PC-9 (cell line): Measurements from ENCODE around the gene KRTAP10-1. TPM values are rescaled to one million over a fixed set of nuclear protein-coding genes. Genes with fewer than 3 reads are reported as not detected.

Experiments
- BruUV-seq: library from RNA; stranded (reverse); fragments of 400-500 nt; replicated peaks from 2 replicates; lab custom pipeline; 2021; lab: Mats Ljungman, UMichigan
- CTCF ChIA-PET: fragments of 300-600 bp; sonication (Branson Sonifier 250); formaldehyde crosslinking; loops from one replicate; lab custom pipeline; 2022; ENCODE audit warnings: antibody characterized with exemption; lab: Charles Lee
- POLR2A ChIA-PET: fragments of 300-600 bp; sonication (Branson Sonifier 250); formaldehyde crosslinking; loops from one replicate; lab custom pipeline; 2022; ENCODE audit warnings: antibody characterized with exemption; ENCODE audit not compliant: unreplicated experiment; lab: Charles Lee
- DNase-seq, 2 experiments: peaks; one replicate each; pipeline versions ENCODE4 v3.0.0 to v3.0.0-alpha.2; 2015 to 2022; ENCODE audit warnings: mixed read lengths in 1 of 2
- H2AFZ ChIP-seq: fragments of 200-600 bp; sonication (generic); 2 replicates; pipeline ENCODE4 v1.8.1; 2017; ENCODE audit warnings: antibody characterized with exemption
- H3F3A ChIP-seq: fragments of 200-600 bp; sonication (generic); 2 replicates; pipeline ENCODE4 v1.8.1; 2017; ENCODE audit warnings: antibody characterized with exemption, mild to moderate bottlenecking, low read depth; ENCODE audit not compliant: insufficient read depth
- H3K27ac ChIP-seq: fragments of 200-600 bp; sonication (generic); 2 replicates; pipeline ENCODE4 v1.6.1; 2016; ENCODE audit warnings: mixed run types
- H3K27me3 ChIP-seq: fragments of 200-600 bp; sonication (generic); 2 replicates; pipeline ENCODE4 v1.6.1; 2016; ENCODE audit warnings: low read depth, mixed run types; ENCODE audit not compliant: insufficient read depth
- H3K36me3 ChIP-seq: fragments of 200-600 bp; sonication (generic); 2 replicates; pipeline ENCODE4 v1.6.1; 2016; ENCODE audit warnings: low read depth, mixed run types
- H3K4me1 ChIP-seq: fragments of 200-600 bp; sonication (generic); replicated peaks from 2 replicates; pipeline ENCODE4 v1.6.1; 2016; ENCODE audit warnings: mixed run types; ENCODE audit not compliant: insufficient read depth
- H3K4me2 ChIP-seq: fragments of 200-600 bp; sonication (generic); 2 replicates; pipeline ENCODE4 v1.6.1; 2017; ENCODE audit warnings: mixed run types
- H3K4me3 ChIP-seq: fragments of 200-600 bp; sonication (generic); 2 replicates; pipeline ENCODE4 v1.6.1; 2016; ENCODE audit warnings: mixed run types
- H3K79me2 ChIP-seq: fragments of 200-600 bp; sonication (generic); 2 replicates; pipeline ENCODE4 v1.6.1; 2017; ENCODE audit warnings: low read depth, mixed run types
- H3K9me2 ChIP-seq: fragments of 200-600 bp; sonication (generic); 2 replicates; pipeline ENCODE4 v1.8.1; 2017; ENCODE audit warnings: mild to moderate bottlenecking; ENCODE audit not compliant: insufficient read depth
- H3K9me3 ChIP-seq: fragments of 200-600 bp; sonication (generic); 2 replicates; pipeline ENCODE4 v1.8.1; 2016; ENCODE audit warnings: low read depth; ENCODE audit not compliant: insufficient read depth
- H4K20me1 ChIP-seq: fragments of 200-600 bp; sonication (generic); 2 replicates; pipeline ENCODE4 v1.8.1; 2017; ENCODE audit not compliant: insufficient read depth
- EZH2 ChIP-seq: fragments of 200-600 bp; sonication (generic); IDR thresholded peaks from 2 replicates; pipeline ENCODE4 v1.8.0; 2017; ENCODE audit warnings: antibody characterized with exemption, low read depth
- intact Hi-C: fragments of 100-400 bp; cut with micrococcal nuclease; formaldehyde crosslinking; loops from one replicate; pipeline ENCODE4 v1.10.0; 2022; ENCODE audit not compliant: unreplicated experiment
- total RNA-seq: library from RNA; stranded (reverse); gene quantifications from 2 replicates; pipeline ENCODE4 v1.2.3, GENCODE V29; 2021
- TF ChIP-seq, protein P1 (sequence below): fragments of 200-600 bp; sonication (generic); conservative IDR thresholded peaks from 2 replicates; pipeline ENCODE4 v1.6.1; 2017; ENCODE audit warnings: mixed run types, antibody characterized with exemption, mild to moderate bottlenecking, moderate library complexity

Gene KRTAP10-1
- total RNA-seq, 1 experiment from 2014 or later: not detected

DNA sequence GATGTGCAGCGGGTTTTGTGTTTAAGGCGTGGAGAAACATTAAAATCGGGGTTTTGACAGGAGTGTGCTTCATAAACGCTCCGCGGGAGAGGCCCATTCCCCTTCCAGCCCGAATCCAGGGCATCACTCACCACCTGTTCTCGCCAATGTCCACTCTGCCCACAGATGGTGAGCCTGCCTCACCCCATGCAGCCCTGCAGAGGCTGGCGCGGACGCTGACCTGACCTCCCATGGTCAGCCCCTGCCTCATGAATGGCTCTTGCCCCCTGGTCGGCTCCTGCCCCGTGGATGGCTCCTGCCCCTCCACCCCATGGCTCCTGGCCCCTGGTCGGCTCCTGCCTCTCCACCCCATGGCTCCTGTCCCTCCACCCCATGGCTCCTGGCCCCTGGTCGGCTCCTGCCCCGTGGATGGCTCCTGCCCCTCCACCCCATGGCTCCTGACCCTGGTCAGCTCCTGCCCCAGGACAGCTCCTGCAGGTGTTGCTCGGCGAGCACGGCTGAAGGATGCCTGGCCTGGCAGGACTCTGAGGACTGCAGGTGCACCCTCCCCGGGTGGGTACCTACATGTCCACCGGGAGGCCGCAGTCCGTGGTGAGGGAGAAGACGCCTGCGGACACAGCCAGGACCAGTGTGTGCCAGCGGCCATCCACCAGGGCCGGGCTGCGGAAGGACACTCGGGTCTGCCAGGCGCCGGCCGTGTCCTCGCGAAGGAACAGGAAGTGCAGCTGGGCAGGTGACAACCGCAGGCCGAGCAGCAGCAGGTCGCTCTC is 6.7 kb downstream of the KRTAP10-1 start:
- Histone ChIP-seq H3K27me3 (peaks cover 48% of the 10 kb centered on the region), H3K9me3 (no peaks in the 10 kb centered on the region), H3K36me3 (no peaks in the 10 kb centered on the region), H3K9me2 (no peaks in the 10 kb centered on the region), H4K20me1 (no peaks in the 10 kb centered on the region), H3K4me3 (no peak overlapping the region), H3K4me2 (no peak overlapping the region), H3K79me2 (no peaks in the 10 kb centered on the region), H3F3A (no peaks in the 10 kb centered on the region), H3K4me1 (no peaks in the 10 kb centered on the region), H2AFZ (no peak overlapping the region), H3K27ac (no peak overlapping the region)
- BruUV-seq: no TSS peak
- ChIA-PET POLR2A (no interaction called here), CTCF (no interaction called here)
- TF ChIP-seq, protein P1, sequence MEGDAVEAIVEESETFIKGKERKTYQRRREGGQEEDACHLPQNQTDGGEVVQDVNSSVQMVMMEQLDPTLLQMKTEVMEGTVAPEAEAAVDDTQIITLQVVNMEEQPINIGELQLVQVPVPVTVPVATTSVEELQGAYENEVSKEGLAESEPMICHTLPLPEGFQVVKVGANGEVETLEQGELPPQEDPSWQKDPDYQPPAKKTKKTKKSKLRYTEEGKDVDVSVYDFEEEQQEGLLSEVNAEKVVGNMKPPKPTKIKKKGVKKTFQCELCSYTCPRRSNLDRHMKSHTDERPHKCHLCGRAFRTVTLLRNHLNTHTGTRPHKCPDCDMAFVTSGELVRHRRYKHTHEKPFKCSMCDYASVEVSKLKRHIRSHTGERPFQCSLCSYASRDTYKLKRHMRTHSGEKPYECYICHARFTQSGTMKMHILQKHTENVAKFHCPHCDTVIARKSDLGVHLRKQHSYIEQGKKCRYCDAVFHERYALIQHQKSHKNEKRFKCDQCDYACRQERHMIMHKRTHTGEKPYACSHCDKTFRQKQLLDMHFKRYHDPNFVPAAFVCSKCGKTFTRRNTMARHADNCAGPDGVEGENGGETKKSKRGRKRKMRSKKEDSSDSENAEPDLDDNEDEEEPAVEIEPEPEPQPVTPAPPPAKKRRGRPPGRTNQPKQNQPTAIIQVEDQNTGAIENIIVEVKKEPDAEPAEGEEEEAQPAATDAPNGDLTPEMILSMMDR: no peak
- TF ChIP-seq EZH2: no peak
- intact Hi-C loops: no loop called here
- no peak for DNase-seq

DNA sequence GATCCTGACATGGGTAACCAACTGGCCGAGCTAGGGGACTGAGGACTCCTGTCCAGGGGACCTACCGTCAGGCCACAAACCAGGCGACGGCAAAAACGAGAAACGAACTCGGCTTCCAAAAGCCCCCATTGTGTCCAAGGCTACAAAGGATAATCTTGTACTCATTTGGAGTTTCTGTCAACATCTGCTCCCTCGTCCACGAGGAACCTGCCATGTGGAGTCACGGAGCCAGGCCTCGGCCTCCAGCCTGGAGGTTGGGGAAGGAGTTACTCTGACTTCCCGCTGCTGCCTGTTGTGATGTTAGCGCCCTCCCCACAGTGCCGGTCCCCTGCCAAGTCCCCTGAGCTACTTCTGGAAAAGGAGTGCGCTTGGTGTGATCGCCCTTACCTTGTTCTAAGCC is 7.3 kb downstream of the KRTAP10-1 start:
- CTCF ChIA-PET: no interaction called here
- H3K9me3 ChIP-seq: no peaks in the 10 kb centered on the region

DNA sequence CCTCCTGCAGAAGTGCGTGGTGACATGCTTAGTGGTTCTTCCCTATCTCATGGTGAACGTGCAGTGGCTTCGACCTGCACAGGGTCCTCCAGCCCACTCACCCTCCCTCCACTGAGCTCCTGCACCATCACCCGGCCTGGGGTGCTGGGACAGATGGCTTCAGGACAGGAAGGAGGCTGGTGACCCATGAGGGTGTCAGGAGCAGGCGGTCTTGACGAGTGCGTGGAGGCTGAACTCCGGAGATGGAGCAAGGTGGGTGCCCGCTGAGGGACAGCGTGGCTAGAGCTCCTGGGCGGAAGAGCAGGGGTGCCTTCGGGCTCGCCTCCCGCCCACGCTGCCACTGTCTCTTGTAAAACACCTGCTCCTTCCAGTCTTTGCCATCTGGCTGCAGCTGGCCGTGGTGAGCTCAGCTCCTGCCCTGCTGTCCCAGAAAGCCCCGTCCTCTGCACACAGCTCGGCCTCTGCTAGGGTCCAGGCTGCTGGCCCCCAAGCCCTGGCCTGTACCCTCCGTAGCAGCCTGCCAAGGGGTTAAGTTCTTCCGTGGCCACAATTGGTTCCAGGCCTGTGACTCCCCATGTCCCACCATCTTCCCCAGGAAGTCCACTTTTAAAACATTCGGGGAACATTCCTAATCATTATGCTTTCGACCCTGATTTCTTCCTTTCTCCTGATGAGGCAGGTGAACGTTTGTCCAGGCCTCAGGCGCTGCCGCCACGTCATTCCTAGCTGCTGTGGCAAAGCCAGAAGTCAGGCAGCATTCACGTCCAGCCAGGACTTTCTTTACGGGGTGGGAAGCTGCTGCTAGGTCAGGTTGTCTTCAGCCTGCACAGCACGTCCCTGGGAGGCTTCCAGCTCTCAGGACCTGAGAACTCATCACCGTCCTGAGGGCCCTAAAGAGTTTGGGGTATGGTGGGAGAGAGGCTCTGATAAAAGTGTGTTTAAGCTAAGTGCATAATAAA is 8.1 kb downstream of the KRTAP10-1 start:
- H4K20me1 ChIP-seq: no peaks in the 10 kb centered on the region
- H3K9me3 ChIP-seq: no peaks in the 10 kb centered on the region
- no TSS peak for BruUV-seq
- no peaks in the 10 kb centered on the region for H3F3A ChIP-seq
- H2AFZ ChIP-seq: no peak overlapping the region
- ChIA-PET POLR2A (no interaction called here), CTCF (no interaction called here)
- H3K36me3 ChIP-seq: no peaks in the 10 kb centered on the region
- no peaks in the 10 kb centered on the region for H3K9me2 ChIP-seq
- no peak for DNase-seq
- no peak overlapping the region for H3K4me3 ChIP-seq
- intact Hi-C loops: no loop called here
- TF ChIP-seq, protein P1: no peak
- no peak for TF ChIP-seq EZH2
- no peak overlapping the region for H3K4me2 ChIP-seq
- peaks cover 50% of the 10 kb centered on the region for H3K27me3 ChIP-seq
- H3K79me2 ChIP-seq: no peaks in the 10 kb centered on the region
- H3K4me1 ChIP-seq: no peaks in the 10 kb centered on the region
- H3K27ac ChIP-seq: no peak overlapping the region

More for the DNA sequence above, 7.3 kb downstream of the KRTAP10-1 start:
- no peaks in the 10 kb centered on the region for H3K36me3 ChIP-seq
- no peaks in the 10 kb centered on the region for H3F3A ChIP-seq
- intact Hi-C loops: no loop called here
- no peak overlapping the region for H3K27ac ChIP-seq
- H3K4me2 ChIP-seq: no peak overlapping the region
- no peaks in the 10 kb centered on the region for H3K79me2 ChIP-seq
- H3K27me3 ChIP-seq: peaks cover 49% of the 10 kb centered on the region
- TF ChIP-seq, protein P1: no peak
- TF ChIP-seq EZH2: no peak
- no peak overlapping the region for H3K4me3 ChIP-seq
- no peaks in the 10 kb centered on the region for H4K20me1 ChIP-seq
- DNase-seq: no peak
- POLR2A ChIA-PET: no interaction called here
- BruUV-seq: no TSS peak
- no peak overlapping the region for H2AFZ ChIP-seq
- no peaks in the 10 kb centered on the region for H3K9me2 ChIP-seq
- no peaks in the 10 kb centered on the region for H3K4me1 ChIP-seq
